ENCODE data around the gene ACBD3. TPM values are rescaled to one million over a fixed set of nuclear protein-coding genes. Genes with fewer than 3 reads are reported as not detected.

The ACBD3 gene
- total RNA-seq, 1 experiment from 2014 or later = 43.3 TPM

- DNase-seq (ENCODE audit: low read depth, low spot score) = no peak
- in situ Hi-C loops (cut with HindIII; ENCODE audit: low pct_unique_long_range_greater_than_20kb, low sequenced_read_pairs) = no loop called here
These were observed 28.7 kb downstream of the ACBD3 start for GRCh38 chr1:226157761-226158316.

- in situ Hi-C loops (cut with HindIII; ENCODE audit: low pct_unique_long_range_greater_than_20kb, low sequenced_read_pairs) = no loop called here
- no peak for DNase-seq (ENCODE audit: low read depth, low spot score)
These were observed 31.9 kb downstream of the ACBD3 start for GRCh38 chr1:226154593-226154992.

DNA sequence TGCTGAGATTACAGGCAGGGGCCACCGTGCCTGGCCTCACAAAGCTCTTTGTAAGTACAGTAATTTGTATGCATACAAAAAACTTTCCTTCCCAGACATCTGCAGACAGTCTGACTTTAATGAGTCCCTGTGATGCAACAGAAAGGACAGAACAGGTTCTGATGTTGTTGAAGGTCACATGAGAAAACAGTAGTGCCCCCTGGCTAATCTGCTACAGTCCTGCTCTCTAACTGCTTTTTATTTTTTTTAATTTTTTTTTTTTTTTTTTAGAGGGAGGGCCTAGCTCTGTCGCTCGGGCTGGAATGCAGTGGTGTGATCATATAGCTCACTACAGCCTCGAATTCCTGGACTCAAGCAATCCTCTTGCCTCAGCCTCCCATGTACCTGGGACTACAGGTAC, 36.7 kb downstream of the ACBD3 start:
- in situ Hi-C loops (cut with HindIII; ENCODE audit: low pct_unique_long_range_greater_than_20kb, low sequenced_read_pairs) = no loop called here

DNA sequence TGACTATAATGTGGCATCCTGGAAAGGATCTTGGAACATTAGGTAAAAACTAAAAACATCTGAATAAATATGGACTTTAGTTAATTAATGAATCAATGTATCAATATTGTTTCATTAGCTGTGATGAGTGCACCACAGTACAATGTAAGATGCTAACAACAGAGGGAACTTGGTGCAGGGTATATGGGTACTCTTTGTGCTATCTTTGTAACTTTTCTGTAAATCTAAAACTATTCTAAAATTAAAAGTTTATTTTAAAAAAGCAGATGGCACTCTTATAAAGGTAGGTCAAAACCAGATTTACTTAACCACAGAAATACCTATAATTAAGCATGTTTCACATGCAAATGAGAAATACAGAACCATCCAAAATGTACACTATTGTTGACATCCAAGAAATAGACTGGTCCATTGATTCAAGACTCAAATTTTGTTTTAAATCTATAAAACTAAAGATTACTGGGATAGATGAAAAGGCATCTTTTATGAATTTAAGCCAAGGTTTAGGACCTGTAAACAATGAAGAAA, 38.4 kb downstream of the ACBD3 start:
- in situ Hi-C loops (cut with HindIII; ENCODE audit: low pct_unique_long_range_greater_than_20kb, low sequenced_read_pairs) = no loop called here

More for the DNA sequence above, 36.7 kb downstream of the ACBD3 start:
- DNase-seq (ENCODE audit: low read depth, low spot score) = peak; percentile 95

DNA sequence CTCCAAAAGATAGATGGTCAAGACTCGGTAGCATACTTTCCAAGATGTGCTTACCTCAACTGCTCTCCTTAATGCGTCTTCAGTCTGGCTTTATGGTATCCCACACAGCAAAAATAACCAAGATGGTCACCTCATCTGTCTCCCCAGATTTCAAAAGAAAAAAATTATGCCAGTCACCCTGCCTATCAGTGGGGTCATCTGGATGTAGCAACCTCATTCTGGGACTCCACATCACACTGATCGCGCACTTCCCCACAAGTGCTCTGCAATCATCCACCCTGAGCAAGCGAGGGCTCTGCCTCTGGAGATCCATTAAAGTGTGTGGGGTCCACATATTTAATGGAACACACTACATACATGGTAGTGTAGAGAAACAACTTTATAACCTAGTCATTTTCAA, 42.5 kb downstream of the ACBD3 start:
- DNase-seq (ENCODE audit: low read depth, low spot score) = no peak
- in situ Hi-C loops (cut with HindIII; ENCODE audit: low pct_unique_long_range_greater_than_20kb, low sequenced_read_pairs) = no loop called here

More for the DNA sequence above, 38.4 kb downstream of the ACBD3 start:
- no peak for DNase-seq (ENCODE audit: low read depth, low spot score)

GRCh38 chr1:226135709-226136108, 50.8 kb downstream of the ACBD3 start:
- DNase-seq (ENCODE audit: low read depth, low spot score) = no peak
- in situ Hi-C loops (cut with HindIII; ENCODE audit: low pct_unique_long_range_greater_than_20kb, low sequenced_read_pairs) = no loop called here

DNA sequence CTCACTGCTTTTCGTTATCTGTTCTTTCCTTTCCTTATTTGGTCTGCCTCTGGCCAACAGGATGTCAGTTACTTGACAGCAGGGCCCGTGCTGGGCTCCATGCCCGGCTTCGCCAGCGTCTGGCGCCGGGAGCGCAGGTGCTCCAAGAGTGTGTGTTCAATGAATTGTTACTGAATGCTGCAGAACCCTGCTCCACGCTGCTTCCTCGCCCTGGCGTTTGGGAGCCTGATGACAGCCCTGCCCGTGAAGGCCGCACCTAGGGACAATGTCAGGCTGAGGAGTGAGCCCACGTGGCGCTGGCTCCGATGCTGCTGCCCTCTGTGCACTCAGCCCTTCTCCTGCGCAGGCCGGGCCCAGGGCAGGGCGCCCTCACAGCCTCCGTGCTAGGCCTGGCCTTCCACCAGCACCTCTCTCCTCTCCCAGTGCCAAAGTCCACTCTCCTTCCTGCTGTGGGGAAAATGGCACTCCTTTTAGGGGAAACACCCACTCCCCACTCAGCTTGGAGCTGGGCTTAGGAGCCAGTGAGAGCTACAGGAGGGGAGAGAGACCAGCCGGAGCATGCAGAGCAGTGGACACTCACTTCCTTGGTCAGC, 51.4 kb downstream of the ACBD3 start:
- in situ Hi-C loops (cut with HindIII; ENCODE audit: low pct_unique_long_range_greater_than_20kb, low sequenced_read_pairs) = no loop called here
- DNase-seq (ENCODE audit: low read depth, low spot score) = no peak

GRCh38 chr1:226134170-226135058, 52.1 kb downstream of the ACBD3 start:
- in situ Hi-C loops (cut with HindIII; ENCODE audit: low pct_unique_long_range_greater_than_20kb, low sequenced_read_pairs) = no loop called here
- no peak for DNase-seq (ENCODE audit: low read depth, low spot score)

DNA sequence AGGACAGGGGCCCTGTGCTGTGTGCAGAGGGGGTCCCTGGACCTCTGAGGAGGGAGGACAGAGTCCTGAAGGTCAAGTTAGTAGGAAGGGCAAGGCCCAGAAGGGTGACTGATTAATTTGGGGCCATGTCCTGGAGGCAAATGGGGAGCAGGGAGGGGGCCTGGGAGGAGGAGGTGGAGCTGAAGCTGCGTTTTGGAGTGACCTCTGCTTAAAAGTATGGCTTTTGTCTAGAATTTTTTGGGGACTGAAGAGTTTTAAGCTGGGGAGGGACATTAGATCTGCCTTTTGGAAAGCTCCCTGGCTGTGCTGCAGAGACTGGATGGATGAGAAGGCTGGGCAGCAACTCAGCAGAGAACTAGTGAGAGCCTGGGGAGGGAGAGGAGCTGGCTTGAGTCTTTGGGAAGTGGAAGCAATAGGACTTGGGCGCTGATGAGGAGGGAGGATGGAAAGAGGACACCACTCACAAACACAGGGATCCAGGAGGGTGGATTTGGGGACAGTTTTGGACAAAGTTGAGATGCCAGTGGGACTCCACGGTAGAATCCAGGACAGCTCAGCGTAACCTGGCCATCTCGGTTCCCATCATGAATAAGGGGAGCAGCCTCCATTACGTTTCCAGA, 52.9 kb downstream of the ACBD3 start:
- DNase-seq (ENCODE audit: low read depth, low spot score) = no peak
- in situ Hi-C loops (cut with HindIII; ENCODE audit: low pct_unique_long_range_greater_than_20kb, low sequenced_read_pairs) = no loop called here

GRCh38 chr1:226132728-226133503, 53.6 kb downstream of the ACBD3 start:
- in situ Hi-C loops (cut with HindIII; ENCODE audit: low pct_unique_long_range_greater_than_20kb, low sequenced_read_pairs) = no loop called here
- DNase-seq (ENCODE audit: low read depth, low spot score) = no peak

DNA sequence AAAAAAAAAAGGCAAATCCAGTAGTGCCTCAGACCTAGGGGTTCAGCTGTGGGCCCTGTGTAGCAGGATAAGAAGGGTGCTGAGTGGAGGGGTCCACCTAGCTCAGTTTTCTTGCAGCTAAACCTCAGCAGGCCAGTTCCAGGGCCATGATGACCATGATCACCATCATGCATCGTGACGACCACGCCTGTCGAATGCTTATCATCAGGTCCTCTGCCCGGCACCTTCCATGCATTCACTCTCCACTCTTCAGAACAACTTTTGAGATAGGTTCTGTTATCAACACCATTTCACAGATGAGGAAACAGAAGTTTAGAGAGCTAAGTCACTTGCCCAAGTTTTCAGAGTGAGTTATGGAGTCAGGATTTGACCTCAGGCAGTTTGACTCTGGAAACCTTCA, 54.9 kb downstream of the ACBD3 start:
- in situ Hi-C loops (cut with HindIII; ENCODE audit: low pct_unique_long_range_greater_than_20kb, low sequenced_read_pairs) = no loop called here
- no peak for DNase-seq (ENCODE audit: low read depth, low spot score)

- in situ Hi-C loops (cut with HindIII; ENCODE audit: low pct_unique_long_range_greater_than_20kb, low sequenced_read_pairs) = no loop called here
- no peak for DNase-seq (ENCODE audit: low read depth, low spot score)
These were observed 57.3 kb downstream of the ACBD3 start for GRCh38 chr1:226129230-226129629.

GRCh38 chr1:226128487-226129075, 58.0 kb downstream of the ACBD3 start:
- DNase-seq (ENCODE audit: low read depth, low spot score) = no peak
- in situ Hi-C loops (cut with HindIII; ENCODE audit: low pct_unique_long_range_greater_than_20kb, low sequenced_read_pairs) = no loop called here

- in situ Hi-C loops (cut with HindIII; ENCODE audit: low pct_unique_long_range_greater_than_20kb, low sequenced_read_pairs) = no loop called here
- DNase-seq (ENCODE audit: low read depth, low spot score) = no peak
These were observed 59.5 kb downstream of the ACBD3 start for GRCh38 chr1:226126824-226127569.

DNA sequence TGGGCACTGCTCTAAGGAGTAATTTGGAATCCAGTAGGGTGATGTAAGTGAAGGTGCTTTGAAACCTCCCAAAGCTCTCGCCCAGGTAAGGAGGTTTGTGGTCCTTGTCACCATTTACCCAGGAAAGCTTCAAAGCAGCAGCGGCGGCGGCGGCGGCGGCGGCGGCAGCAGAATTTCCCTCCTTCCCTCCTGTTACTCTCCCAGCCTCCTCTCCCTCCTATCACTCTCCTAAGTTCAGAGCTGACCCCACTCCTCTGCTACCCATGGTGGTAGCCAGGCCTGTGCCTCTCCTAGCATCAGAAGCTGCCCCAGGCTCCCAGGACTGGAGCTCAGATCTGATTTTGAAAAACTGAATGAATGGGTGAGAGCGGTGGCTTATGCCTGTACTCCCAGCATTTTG, 60.7 kb downstream of the ACBD3 start:
- DNase-seq (ENCODE audit: low read depth, low spot score) = no peak
- in situ Hi-C loops (cut with HindIII; ENCODE audit: low pct_unique_long_range_greater_than_20kb, low sequenced_read_pairs) = no loop called here

GRCh38 chr1:226125097-226125630, 61.4 kb downstream of the ACBD3 start:
- in situ Hi-C loops (cut with HindIII; ENCODE audit: low pct_unique_long_range_greater_than_20kb, low sequenced_read_pairs) = no loop called here
- peak; percentile 82 for DNase-seq (ENCODE audit: low read depth, low spot score)

All from SK-MEL-5 (cell line).